ENCODE data around the gene HACL1.
"Not testable (repeated sequence)": the region's sequence is repeated elsewhere in the genome, so short reads cannot be mapped to it uniquely, and the experiment has no call there.

HACL1 gene

DNA sequence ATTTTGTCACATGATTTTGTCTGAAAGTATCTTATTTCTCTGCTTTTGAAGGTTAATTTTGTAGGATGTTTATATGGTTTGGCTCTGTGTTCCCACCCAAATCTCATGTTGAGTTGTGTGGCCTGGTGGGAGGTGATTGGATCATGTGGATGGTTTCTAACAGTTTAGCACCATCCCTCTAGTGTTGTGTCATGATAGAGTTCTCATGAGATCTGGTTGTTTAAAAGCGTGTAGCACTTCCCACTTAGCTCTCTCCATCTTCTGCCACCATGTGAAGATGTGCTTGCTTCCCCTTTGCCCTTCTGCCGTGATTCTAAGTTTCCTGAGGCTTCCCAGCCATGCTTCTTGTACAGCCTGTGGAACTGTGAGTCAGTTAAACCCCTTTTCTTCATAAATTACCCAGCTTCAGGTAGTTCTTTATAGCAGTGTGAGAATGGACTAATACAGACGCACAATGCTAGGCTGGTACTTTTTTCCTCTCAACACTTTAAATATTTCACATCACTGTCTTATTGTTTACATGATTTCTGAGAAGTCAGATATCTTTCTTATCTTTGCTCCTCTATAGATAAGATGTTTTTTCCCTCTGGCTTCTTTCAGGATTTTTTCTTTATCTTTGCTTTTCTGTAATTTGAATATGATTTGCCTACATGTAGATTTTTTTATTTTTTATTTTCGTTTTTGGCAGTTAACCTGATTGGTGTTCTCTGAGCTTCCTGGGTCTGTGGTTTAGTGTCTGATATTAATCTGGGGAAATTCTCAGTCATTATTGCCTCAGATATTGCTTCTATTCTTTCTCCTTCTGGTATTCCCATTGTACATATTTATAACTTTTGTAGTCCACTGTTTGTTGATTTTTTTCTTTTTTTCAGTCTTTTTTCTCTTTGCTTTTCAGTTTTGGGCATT is 22.4 kb upstream of the HACL1 start:
- no peak for DNase-seq (ENCODE audit: extremely low read depth, insufficient read length)
- Histone ChIP-seq H3K27me3 (replicated peaks; ENCODE audit: control insufficient read depth, insufficient read depth, low read length) (no peaks in the 10 kb centered on the region), H3K36me3 (ENCODE audit: control insufficient read depth, insufficient read depth, low read length) (no peaks in the 10 kb centered on the region), H3K4me3 (replicated peaks; ENCODE audit: low read depth, low read length) (no peak overlapping the region)
- TF ChIP-seq, protein P1, sequence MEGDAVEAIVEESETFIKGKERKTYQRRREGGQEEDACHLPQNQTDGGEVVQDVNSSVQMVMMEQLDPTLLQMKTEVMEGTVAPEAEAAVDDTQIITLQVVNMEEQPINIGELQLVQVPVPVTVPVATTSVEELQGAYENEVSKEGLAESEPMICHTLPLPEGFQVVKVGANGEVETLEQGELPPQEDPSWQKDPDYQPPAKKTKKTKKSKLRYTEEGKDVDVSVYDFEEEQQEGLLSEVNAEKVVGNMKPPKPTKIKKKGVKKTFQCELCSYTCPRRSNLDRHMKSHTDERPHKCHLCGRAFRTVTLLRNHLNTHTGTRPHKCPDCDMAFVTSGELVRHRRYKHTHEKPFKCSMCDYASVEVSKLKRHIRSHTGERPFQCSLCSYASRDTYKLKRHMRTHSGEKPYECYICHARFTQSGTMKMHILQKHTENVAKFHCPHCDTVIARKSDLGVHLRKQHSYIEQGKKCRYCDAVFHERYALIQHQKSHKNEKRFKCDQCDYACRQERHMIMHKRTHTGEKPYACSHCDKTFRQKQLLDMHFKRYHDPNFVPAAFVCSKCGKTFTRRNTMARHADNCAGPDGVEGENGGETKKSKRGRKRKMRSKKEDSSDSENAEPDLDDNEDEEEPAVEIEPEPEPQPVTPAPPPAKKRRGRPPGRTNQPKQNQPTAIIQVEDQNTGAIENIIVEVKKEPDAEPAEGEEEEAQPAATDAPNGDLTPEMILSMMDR (IDR thresholded peaks at IDR 0.05; ENCODE audit: insufficient read depth, low read length, poor library complexity, severe bottlenecking): no peak

DNA sequence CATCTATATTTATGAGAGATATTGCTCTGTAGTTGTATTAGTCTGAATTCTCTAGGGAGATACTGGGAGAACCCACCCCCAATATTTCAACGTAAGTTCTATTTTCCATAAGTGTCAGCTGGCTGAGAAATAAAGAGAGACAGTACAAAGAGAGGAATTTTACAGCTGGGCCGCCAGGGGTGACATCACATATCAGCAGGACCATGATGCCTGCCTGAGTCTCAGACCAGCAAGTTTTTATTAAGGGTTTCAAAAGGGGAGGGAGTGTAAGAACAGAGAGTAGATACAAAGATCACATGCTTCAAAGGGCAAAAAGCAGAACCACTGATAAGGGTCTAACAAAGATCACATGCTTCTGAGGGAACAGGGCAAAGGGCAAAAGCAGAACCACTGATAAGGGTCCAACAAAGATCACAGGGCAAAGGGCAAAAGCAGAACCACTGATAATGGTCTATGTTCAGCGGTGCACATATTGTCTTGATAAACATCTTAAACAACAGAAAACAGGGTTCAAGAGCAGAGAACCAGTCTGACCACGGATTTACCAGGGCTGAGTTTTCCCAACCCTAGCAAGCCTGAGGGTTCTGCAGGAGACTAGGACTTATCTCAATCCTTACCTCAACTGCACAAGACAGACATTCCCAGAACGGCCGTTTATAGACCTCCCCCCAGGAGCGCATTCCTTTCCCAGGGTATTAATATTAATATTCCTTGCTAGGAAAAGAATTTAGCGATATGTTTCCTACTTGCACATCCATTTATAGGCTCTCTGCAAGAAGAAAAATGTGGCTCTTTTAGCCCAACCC is 18.5 kb upstream of the HACL1 start:
- H3K27me3 ChIP-seq (replicated peaks; ENCODE audit: control insufficient read depth, insufficient read depth, low read length); H3K36me3 ChIP-seq (ENCODE audit: control insufficient read depth, insufficient read depth, low read length); DNase-seq (ENCODE audit: extremely low read depth, insufficient read length); H3K4me3 ChIP-seq (replicated peaks; ENCODE audit: low read depth, low read length): not testable (repeated sequence)

DNA sequence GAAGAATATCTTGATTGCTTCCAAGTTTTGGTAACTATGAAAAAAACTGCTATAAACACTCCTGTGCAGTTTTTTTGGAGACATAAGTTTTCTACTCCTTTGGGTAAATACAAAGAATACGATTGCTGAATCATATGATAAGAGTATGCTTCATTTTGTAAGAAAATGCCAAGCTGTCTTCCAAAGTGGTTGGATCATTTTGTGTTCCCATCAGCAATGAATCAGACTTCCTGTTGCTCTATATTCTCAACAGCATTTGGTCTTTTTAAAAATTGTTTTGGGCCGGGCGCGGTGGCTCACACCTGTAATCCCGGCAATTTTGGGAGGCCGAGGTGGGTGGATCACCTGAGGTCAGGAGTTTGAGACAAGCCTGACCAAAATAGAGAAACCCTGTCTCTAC is 14.7 kb upstream of the HACL1 start:
- Histone ChIP-seq H3K36me3 (ENCODE audit: control insufficient read depth, insufficient read depth, low read length) (no peaks in the 10 kb centered on the region), H3K27me3 (replicated peaks; ENCODE audit: control insufficient read depth, insufficient read depth, low read length) (no peaks in the 10 kb centered on the region), H3K4me3 (replicated peaks; ENCODE audit: low read depth, low read length) (no peak overlapping the region)
- DNase-seq (ENCODE audit: extremely low read depth, insufficient read length): no peak
- TF ChIP-seq, protein P1 (IDR thresholded peaks at IDR 0.05; ENCODE audit: insufficient read depth, low read length, poor library complexity, severe bottlenecking): no peak

DNA sequence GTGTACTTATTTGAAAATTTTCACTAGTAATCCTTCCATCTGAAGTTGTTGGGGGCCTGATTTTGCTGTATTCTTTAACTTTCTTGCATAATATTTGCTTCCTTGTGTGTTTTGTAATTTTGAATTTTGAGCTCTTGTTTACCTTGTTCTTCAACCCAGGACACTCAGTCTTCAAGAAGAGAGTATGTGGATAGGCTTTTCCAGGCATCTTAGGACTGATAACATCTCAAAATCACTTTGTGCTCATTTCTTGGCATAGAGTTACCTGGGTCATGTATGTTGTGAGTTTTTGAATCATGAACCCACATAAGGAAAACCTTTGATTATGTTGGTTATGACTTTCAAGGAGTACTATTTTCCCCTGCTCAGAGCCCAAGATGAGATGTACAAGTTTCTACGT is 13.6 kb upstream of the HACL1 start:
- H3K4me3 ChIP-seq (replicated peaks; ENCODE audit: low read depth, low read length): no peak overlapping the region
- H3K36me3 ChIP-seq (ENCODE audit: control insufficient read depth, insufficient read depth, low read length): no peaks in the 10 kb centered on the region
- TF ChIP-seq, protein P1 (IDR thresholded peaks at IDR 0.05; ENCODE audit: insufficient read depth, low read length, poor library complexity, severe bottlenecking): no peak
- no peak for DNase-seq (ENCODE audit: extremely low read depth, insufficient read length)
- H3K27me3 ChIP-seq (replicated peaks; ENCODE audit: control insufficient read depth, insufficient read depth, low read length): no peaks in the 10 kb centered on the region

DNA sequence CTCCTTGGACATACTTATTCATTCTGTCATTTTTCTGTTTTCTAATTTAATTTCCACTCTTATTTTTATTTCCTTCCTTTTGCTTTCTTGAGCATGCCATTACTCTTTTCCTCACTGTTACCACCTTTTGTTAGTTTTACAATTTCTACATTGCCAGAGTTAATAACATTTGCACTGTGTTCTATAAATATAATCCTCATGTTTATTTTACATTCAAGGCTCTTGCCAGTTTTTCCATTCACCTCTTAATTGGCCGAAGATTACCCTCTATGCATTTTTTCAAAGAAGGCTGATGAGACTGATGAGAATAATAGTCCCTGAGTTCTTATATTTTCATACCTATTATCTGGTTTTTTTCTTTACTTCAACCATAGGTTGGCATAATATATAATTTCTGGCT is 10.6 kb upstream of the HACL1 start:
- no peak for DNase-seq (ENCODE audit: extremely low read depth, insufficient read length)

More for the DNA sequence above, 10.6 kb upstream of the HACL1 start:
- no peaks in the 10 kb centered on the region for H3K27me3 ChIP-seq (replicated peaks; ENCODE audit: control insufficient read depth, insufficient read depth, low read length)
- no peaks in the 10 kb centered on the region for H3K36me3 ChIP-seq (ENCODE audit: control insufficient read depth, insufficient read depth, low read length)
- TF ChIP-seq, protein P1 (IDR thresholded peaks at IDR 0.05; ENCODE audit: insufficient read depth, low read length, poor library complexity, severe bottlenecking): no peak
- no peak overlapping the region for H3K4me3 ChIP-seq (replicated peaks; ENCODE audit: low read depth, low read length)
